K562 (cell line): Measurements from ENCODE around the gene PRPSAP1. TPM values are rescaled to one million over a fixed set of nuclear protein-coding genes. Genes with fewer than 3 reads are reported as not detected.
A peak's percentile ranks its signal among the peaks of the same experiment; 100 is the strongest.

ENCODE experiments used
- BRF1 ChIP-seq: IDR thresholded peaks from 3 replicates; pipeline ENCODE4 v1.6.1; 2011; ENCODE audit warnings: borderline replicate concordance, mild to moderate bottlenecking; ENCODE audit not compliant: insufficient read length; ENCODE audit errors: extremely low read depth
- FOXK1 ChIP-seq: sonication (generic); formaldehyde crosslinking; IDR thresholded peaks from 2 replicates; pipeline ENCODE4 v1.8.0; 2022; ENCODE audit warnings: missing genetic modification reagents, mild to moderate bottlenecking, borderline replicate concordance
- KLF6 ChIP-seq: fragments of 250-450 bp; sonication (Bioruptor Pico); IDR thresholded peaks from 2 replicates; pipeline ENCODE4 v1.4.0; 2020; ENCODE audit warnings: mild to moderate bottlenecking, moderate library complexity, borderline replicate concordance
- MAZ ChIP-seq, 2 experiments: fragments of 450-650 bp in 1 of 2; sonication (generic) in 1 of 2; formaldehyde crosslinking; IDR thresholded peaks in 1 of 2; conservative IDR thresholded peaks in 1 of 2; 2 replicates each; pipeline versions ENCODE4 v1.4.0 to v1.5.0; 2020; ENCODE audit warnings: mild to moderate bottlenecking in 1 of 2, missing genetic modification reagents in 1 of 2
- MCM3 ChIP-seq: fragments of 450-650 bp; IDR thresholded peaks from 2 replicates; pipeline ENCODE4 v1.6.1; 2016
- RBM34 ChIP-seq: fragments of 200-400 bp; formaldehyde crosslinking; IDR thresholded peaks from 2 replicates; pipeline ENCODE4 v1.6.1; 2018; ENCODE audit warnings: low read length, borderline replicate concordance; ENCODE audit not compliant: insufficient read depth
- ZNF217 ChIP-seq: sonication (generic); formaldehyde crosslinking; IDR thresholded peaks from 2 replicates; pipeline ENCODE4 v1.8.0; 2022; ENCODE audit warnings: mild to moderate bottlenecking, missing genetic modification reagents
- ZNF408 ChIP-seq: fragments of 250-450 bp; sonication (Bioruptor Pico); IDR thresholded peaks from 2 replicates; pipeline ENCODE4 v1.4.0; 2020; ENCODE audit warnings: low read depth, mild to moderate bottlenecking, moderate library complexity
- ZNF444 ChIP-seq: fragments of 250-450 bp; sonication (Bioruptor Pico); IDR thresholded peaks from 2 replicates; pipeline ENCODE4 v1.4.0; 2020; ENCODE audit warnings: mild to moderate bottlenecking, moderate library complexity
- polyA plus RNA-seq, 8 experiments: library from polyadenylated mRNA; depleted of rRNA in 4 of 8; stranded (reverse) in 5 of 8; unstranded in 3 of 8; fragments of >200 nt; fragmentation: Nextera tagmentation in 2 of 8; fragmentation: Illumina TruSeq in 1 of 8; extraction: Ambion mirVana in 2 of 8; extraction: Trizol in 1 of 8; gene quantifications; 2 replicates each; pipeline versions ENCODE4 v1.2.1 to v1.2.3, GENCODE V29; 2011 to 2014; ENCODE audit warnings: inconsistent platforms in 1 of 8, missing spikeins in 1 of 8
- total RNA-seq, 7 experiments: library from RNA; depleted of rRNA in 6 of 7; stranded (reverse); fragments of >200 nt in 6 of 7; fragmentation: Illumina TruSeq in 2 of 7; extraction: Trizol in 2 of 7; gene quantifications; 2 replicates each; pipeline versions ENCODE4 v1.2.1 to v1.2.3, GENCODE V29; 2011 to 2021; ENCODE audit warnings: low replicate concordance in 1 of 7
- TF ChIP-seq, protein P1 (sequence below), 2 experiments: IDR thresholded peaks in 1 of 2; conservative IDR thresholded peaks in 1 of 2; 2 replicates each; pipeline ENCODE4 v1.6.1; 2016; ENCODE audit warnings: low read depth in 2 of 2, mild to moderate bottlenecking in 1 of 2, missing compliant biosample characterization in 1 of 2, missing genetic modification characterization in 1 of 2, moderate library complexity in 1 of 2
- TF ChIP-seq, protein P2 (sequence below), 2 experiments: fragments of 200-800 bp in 1 of 2; sonication (Bioruptor generic) in 1 of 2; sonication (generic) in 1 of 2; formaldehyde crosslinking in 1 of 2; IDR thresholded peaks in 1 of 2; conservative IDR thresholded peaks in 1 of 2; 2 replicates each; pipeline versions ENCODE4 v1.5.0 to v1.6.1; 2016 to 2020; ENCODE audit warnings: missing compliant biosample characterization in 1 of 2, missing genetic modification characterization in 1 of 2, missing genetic modification reagents in 1 of 2
- TF ChIP-seq, protein P3 (sequence below): fragments of 250-450 bp; sonication (Bioruptor Pico); IDR thresholded peaks from 2 replicates; pipeline ENCODE4 v1.8.0; 2022; ENCODE audit warnings: moderate library complexity, mild to moderate bottlenecking, inconsistent platforms
- TF ChIP-seq, protein P4 (sequence below): IDR thresholded peaks from 3 replicates; pipeline ENCODE4 v1.6.1; 2011; ENCODE audit warnings: borderline replicate concordance, mild to moderate bottlenecking, moderate library complexity; ENCODE audit not compliant: insufficient read length; ENCODE audit errors: extremely low read depth

PRPSAP1 gene
- total and polyA plus RNA-seq, 9 of the 15 experiments (the other 6 are each of a cell fraction or from before 2014, with no cell fraction given), result 21.9 to 77.1 (median 40.8) TPM

GRCh38 chr17:76264755-76265623 is 88.7 kb downstream of the PRPSAP1 start, which contains the start of gene UBALD2 (continued):
- TF ChIP-seq, protein P1, sequence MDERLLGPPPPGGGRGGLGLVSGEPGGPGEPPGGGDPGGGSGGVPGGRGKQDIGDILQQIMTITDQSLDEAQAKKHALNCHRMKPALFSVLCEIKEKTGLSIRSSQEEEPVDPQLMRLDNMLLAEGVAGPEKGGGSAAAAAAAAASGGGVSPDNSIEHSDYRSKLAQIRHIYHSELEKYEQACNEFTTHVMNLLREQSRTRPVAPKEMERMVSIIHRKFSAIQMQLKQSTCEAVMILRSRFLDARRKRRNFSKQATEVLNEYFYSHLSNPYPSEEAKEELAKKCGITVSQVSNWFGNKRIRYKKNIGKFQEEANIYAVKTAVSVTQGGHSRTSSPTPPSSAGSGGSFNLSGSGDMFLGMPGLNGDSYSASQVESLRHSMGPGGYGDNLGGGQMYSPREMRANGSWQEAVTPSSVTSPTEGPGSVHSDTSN (CRISPR knock-in tag; IDR thresholded peaks at IDR 0.05; ENCODE audit: low read depth), result no peak
- TF ChIP-seq, protein P1 (tag; conservative IDR thresholded peaks at IDR 0.05; ENCODE audit: low read depth), result no peak
- TF ChIP-seq MCM3, result no peak
- TF ChIP-seq ZNF444, result no peak
- 0 out of 2 replicates have a peak, but pooled peaks have one; percentile 2 for TF ChIP-seq KLF6 (CRISPR knock-in tag)
- TF ChIP-seq, protein P2, sequence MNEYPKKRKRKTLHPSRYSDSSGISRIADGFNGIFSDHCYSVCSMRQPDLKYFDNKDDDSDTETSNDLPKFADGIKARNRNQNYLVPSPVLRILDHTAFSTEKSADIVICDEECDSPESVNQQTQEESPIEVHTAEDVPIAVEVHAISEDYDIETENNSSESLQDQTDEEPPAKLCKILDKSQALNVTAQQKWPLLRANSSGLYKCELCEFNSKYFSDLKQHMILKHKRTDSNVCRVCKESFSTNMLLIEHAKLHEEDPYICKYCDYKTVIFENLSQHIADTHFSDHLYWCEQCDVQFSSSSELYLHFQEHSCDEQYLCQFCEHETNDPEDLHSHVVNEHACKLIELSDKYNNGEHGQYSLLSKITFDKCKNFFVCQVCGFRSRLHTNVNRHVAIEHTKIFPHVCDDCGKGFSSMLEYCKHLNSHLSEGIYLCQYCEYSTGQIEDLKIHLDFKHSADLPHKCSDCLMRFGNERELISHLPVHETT (CRISPR knock-in tag; conservative IDR thresholded peaks at IDR 0.05 in 1 of 2, IDR thresholded peaks at IDR 0.05 in 1 of 2), result peak in 1 of 2 experiments; percentile 95; a peak in 2 of 4 replicates
- TF ChIP-seq, protein P3, sequence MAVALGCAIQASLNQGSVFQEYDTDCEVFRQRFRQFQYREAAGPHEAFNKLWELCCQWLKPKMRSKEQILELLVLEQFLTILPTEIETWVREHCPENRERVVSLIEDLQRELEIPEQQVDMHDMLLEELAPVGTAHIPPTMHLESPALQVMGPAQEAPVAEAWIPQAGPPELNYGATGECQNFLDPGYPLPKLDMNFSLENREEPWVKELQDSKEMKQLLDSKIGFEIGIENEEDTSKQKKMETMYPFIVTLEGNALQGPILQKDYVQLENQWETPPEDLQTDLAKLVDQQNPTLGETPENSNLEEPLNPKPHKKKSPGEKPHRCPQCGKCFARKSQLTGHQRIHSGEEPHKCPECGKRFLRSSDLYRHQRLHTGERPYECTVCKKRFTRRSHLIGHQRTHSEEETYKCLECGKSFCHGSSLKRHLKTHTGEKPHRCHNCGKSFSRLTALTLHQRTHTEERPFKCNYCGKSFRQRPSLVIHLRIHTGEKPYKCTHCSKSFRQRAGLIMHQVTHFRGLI (CRISPR knock-in tag), result peak; percentile 59; the same call in 1 of the 2 replicates
- TF ChIP-seq MAZ (CRISPR knock-in tag; conservative IDR thresholded peaks at IDR 0.05 in 1 of 2, IDR thresholded peaks at IDR 0.05 in 1 of 2), result peak; percentile 8 to 76; a peak in 3 of 4 replicates
- TF ChIP-seq RBM34, result 0 out of 2 replicates have a peak, but pooled peaks have one; percentile 58
- TF ChIP-seq BRF1, result no peak
- no peak for TF ChIP-seq FOXK1 (CRISPR knock-in tag)
- TF ChIP-seq, protein P4, sequence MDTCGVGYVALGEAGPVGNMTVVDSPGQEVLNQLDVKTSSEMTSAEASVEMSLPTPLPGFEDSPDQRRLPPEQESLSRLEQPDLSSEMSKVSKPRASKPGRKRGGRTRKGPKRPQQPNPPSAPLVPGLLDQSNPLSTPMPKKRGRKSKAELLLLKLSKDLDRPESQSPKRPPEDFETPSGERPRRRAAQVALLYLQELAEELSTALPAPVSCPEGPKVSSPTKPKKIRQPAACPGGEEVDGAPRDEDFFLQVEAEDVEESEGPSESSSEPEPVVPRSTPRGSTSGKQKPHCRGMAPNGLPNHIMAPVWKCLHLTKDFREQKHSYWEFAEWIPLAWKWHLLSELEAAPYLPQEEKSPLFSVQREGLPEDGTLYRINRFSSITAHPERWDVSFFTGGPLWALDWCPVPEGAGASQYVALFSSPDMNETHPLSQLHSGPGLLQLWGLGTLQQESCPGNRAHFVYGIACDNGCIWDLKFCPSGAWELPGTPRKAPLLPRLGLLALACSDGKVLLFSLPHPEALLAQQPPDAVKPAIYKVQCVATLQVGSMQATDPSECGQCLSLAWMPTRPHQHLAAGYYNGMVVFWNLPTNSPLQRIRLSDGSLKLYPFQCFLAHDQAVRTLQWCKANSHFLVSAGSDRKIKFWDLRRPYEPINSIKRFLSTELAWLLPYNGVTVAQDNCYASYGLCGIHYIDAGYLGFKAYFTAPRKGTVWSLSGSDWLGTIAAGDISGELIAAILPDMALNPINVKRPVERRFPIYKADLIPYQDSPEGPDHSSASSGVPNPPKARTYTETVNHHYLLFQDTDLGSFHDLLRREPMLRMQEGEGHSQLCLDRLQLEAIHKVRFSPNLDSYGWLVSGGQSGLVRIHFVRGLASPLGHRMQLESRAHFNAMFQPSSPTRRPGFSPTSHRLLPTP, result no peak
- no peak for TF ChIP-seq ZNF217 (CRISPR knock-in tag)
- no peak for TF ChIP-seq ZNF408 (CRISPR knock-in tag)
